Panc1 (cell line): Measurements from ENCODE around the gene NCAPD3.

Source experiments
- POLR2AphosphoS5 ChIP-seq: IDR thresholded peaks from 2 replicates; pipeline ENCODE4 v1.6.1; 2012; ENCODE audit warnings: mild to moderate bottlenecking, low read depth, low read length, moderate library complexity
- TCF7L2 ChIP-seq: IDR thresholded peaks from 2 replicates; pipeline ENCODE4 v1.6.1; 2011; ENCODE audit warnings: mild to moderate bottlenecking, low read depth, low read length, inconsistent platforms
- TF ChIP-seq, protein P1 (sequence below): fragments of 450-650 bp; IDR thresholded peaks from 2 replicates; pipeline ENCODE4 v1.5.1; 2017; ENCODE audit warnings: mild to moderate bottlenecking

GRCh38 chr11:134229126-134229790, 5.5 kb upstream of the NCAPD3 start:
- TF ChIP-seq, protein P1, sequence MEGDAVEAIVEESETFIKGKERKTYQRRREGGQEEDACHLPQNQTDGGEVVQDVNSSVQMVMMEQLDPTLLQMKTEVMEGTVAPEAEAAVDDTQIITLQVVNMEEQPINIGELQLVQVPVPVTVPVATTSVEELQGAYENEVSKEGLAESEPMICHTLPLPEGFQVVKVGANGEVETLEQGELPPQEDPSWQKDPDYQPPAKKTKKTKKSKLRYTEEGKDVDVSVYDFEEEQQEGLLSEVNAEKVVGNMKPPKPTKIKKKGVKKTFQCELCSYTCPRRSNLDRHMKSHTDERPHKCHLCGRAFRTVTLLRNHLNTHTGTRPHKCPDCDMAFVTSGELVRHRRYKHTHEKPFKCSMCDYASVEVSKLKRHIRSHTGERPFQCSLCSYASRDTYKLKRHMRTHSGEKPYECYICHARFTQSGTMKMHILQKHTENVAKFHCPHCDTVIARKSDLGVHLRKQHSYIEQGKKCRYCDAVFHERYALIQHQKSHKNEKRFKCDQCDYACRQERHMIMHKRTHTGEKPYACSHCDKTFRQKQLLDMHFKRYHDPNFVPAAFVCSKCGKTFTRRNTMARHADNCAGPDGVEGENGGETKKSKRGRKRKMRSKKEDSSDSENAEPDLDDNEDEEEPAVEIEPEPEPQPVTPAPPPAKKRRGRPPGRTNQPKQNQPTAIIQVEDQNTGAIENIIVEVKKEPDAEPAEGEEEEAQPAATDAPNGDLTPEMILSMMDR, result no peak
- TF ChIP-seq POLR2AphosphoS5 (no peak), TCF7L2 (no peak)
